NCI-H1436 (cell line): ENCODE data around the gene GABBR2.

Experiments used
- DNase-seq: peaks from one replicate; lab custom pipeline; 2025; lab: John Stamatoyannopoulos, UW

Gene GABBR2

DNA sequence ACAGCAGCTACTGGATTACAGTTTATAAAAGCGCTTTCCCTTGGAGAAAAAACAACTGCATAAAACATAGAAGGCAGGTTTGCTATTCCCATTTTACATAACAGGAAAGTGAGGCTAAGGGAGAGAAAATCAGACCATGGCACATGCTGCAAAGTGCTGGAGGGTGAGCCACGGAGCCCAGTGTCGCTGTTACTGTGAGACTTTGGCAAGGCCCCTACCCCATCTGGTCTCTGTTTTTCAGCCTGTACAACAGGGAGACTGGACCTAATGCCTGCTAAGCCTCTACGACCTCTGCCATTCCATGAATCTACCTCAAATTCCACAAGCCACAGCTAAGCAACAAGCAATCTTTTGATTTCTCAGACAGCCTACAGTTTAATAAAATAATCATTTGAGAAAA is 139.2 kb downstream of the GABBR2 start:
- DNase-seq, result no peak

DNA sequence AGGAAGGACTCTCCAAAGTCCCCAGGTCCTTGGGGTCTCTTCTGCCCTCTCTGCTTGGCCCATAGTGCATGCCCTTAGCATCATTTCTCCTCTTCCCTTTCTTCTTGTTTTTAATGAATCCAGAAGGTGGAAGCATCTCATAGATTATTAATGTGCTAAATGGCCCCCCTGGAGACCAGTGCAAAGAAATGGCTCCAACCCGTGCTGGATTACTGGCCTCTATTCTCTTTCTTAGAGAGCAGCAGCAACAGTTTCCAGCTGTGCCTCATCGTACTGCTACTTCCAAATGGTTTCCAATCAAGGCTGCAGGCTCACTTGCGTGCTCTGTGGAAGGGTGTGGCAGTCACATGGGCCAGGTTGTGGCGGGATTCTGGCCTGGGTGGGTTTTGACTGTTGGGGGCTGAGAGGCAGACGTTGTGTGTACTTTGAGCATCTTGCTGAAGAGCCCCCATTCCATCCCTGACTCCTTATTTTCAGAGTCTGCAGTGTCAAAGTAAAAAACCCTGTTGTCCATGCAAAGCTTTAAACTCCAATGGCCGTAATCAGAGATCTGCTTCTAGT is 139.7 kb downstream of the GABBR2 start:
- no peak for DNase-seq

DNA sequence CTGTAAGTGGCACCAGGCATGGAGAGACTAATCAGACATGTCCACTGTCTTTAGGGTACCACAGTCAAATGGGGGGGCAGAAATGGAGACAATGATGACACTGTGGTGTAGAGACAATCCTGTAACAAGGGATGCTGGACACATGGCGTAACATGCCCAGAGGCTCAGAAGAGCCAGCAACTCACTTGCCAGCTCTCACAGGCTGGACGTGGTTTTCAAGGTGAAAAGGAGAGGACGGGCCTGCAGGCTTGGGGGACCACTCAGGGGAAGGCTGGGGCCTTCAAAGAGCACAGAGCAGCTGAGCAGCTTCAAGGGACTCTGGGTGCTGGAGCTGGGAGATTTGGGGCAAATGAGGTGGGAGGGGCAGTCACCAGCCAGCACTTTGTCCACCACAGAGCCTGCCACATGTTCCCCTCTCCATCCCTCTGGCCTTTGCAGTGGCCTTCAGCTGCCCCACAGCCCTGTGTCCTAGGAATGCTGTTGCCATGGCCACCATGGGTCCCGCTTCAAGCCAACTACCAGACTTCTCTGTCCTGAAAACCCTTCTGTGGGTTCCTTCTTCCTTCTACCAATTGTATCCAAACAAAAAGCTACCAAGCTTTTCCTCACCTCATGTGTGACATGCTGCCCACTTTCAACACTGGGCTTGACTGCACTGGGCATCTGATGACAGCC is 140.4 kb downstream of the GABBR2 start:
- DNase-seq, result no peak

DNA sequence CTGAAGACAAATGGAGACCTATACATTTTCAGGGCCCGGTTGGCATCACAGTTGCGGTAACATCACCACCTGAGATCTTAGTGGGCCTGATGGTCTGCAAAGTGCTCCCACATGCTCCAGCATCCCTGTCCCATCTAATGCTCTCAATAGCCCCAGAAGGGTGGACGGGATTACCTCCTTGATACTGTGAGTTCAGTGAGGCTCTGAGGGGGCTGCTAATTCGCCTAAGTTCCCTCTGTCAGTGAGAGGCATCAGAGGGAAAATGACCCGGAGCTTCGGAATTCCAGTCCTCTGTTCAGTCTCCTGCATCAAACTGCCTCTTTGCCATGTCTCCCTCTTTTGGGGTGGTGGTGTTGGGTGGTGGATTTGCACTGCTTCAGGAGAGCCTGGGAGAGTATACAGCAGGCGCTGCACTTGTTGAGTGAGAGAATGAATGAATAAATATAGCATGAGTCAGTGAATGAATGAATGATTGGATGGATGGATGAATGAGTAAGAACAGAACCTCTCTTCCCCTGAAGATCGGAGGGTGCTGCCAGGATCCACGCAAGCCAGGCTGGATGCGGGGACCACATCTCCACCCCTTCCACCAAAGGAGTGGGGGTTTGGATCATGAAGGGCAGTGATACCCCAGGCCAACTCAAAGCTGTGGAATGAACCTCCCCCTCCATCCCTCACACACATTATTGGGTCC is 141.0 kb downstream of the GABBR2 start:
- DNase-seq, result no peak

DNA sequence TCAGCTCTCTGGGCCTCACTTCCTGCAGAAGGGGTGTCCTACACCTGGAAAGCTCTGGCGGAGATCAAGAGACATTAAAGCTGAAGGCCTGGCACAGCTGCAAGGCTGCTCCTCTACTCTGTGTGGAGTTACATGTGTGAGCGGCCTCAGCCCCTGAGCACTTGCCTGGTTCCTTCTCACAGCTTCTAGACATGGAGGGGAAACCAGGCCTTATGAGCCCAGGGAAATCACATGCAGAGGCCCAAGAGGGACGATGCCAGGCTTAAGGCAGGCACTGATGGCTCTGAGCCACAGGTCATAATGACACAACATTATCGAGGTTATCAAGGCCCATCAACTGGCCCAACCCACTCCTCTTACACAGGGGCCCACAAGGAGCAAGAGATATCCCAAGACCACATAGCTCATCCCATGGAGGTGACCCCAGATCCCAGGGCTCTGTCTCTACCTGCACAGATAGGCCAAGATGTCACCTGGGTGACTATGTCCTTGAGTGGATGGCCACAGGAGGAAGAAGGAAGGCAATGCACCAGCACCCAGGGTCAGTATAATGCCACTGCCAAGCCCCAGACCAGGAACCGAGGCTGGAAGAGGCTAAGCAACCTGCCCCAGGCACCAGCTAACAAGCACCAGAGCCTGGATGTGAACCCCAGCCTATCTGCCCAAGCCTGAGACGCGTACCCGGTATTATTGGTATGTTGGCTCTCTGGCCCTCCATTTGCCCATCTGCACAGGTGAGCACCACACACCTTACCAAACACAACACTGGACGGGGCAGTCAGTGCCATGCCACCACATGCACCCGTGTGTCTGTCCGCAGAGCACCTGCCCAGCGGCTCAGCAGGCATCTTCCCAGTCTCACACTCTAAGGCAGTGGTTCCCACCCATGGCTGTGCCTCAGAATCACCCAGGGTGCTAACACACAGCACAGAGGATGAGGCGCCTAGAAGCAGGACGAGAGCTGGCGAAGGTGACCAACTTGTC is 143.3 kb downstream of the GABBR2 start:
- no peak for DNase-seq

DNA sequence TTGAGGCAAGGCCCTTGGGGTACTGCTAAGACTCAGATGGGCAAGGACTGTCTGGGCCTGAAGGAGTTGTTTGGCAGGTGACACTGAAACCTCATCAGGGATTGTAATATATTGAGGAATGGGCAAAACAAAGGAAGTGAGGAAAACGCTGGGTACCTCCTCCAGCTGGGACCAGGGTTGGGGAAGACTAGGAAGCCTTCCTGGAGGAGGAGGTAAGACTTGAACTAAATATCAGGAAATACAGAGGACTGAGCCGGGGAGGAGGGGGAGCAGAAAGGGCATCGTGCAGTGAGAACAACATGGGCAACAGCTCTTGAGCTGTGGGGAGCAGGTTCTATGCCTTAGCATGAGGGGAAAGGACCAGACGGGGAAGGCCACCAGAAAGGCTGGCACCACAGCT is 144.0 kb downstream of the GABBR2 start:
- no peak for DNase-seq

DNA sequence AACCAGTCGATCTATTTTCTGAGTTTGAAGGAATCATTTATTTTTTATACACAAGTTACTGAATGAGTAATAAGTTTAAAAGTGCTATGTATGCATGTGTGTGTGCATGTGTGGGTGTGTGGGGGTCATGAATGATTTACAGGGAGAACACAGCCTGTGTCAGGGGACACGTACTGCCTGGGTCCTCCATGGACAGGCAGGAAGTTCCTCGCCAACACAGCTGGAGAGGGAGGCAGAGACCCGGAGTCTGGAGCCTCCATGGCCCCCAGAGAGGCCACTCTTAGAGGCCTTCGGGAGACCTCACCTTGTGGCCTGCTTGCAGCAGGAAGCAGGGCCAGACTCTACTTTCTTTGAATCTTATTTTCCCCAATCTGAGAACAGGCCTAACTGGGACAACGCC is 144.7 kb downstream of the GABBR2 start:
- no peak for DNase-seq

DNA sequence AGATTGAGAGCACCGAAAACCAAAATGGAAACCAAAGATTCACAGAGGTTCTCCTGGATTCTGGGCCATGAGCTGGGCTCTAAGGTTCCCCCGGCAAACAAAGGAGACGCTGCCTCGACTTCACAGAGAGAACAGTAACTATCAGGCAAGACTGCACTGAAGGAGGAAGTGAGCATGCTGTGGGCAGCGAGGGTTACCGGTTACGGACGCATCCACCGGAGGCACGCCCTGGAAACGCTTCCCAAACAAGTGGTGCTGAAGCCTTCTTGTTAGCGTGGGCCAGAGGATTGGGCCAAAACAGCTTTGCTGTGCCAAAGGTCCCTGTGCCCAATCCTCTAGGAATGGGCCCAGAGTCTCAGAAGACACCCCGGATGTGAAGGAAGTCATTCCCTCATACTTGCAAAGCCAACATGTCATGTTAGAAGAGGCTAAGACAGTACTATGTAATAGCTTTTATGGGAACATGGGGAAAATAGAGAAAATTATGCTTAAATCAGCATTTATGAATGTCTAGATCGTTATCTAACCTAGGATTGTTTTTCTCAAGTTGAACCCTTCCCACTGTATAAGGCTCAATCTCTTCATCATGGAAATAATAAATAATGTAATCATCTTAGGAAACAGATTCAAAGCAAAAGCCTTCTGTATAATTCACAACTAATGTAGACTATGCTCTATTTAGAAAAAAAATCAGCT is 145.4 kb downstream of the GABBR2 start:
- DNase-seq, result no peak

DNA sequence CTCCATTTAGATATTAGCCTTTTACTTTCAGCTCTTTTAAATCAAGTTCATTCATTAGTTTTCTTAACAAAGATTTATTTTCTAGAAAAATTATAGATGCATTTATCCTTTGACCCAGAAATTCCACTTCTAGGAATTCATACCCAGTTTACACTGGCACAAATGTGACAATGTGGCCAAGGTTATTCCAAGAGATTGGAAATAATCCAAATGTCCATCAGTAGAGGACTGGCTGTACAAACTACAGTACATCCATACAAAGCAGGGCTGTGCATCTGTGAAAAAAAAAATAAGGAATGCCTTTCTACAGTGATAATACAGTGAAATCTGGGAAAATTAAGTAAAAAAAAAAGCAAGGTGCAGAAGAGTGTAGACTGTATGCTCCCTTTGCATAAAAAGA is 149.2 kb downstream of the GABBR2 start:
- no peak for DNase-seq

DNA sequence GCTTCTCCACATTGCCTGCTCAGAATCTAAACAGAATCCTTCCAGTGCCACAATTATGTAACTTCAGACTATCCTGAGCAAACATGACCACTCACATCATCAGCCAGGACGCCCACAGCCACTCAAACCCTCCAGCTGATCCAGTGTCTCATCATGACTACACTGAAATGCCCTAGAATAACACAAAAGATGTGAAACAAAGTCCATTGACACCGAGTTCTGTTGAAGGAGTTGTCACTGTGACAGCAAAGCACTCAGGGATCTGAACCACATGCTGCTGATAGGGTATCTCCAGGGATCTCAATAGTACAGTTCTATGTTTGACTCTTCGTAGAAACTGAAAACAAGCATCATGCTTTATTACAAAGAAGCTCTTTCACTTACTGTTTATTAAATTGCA is 150.2 kb downstream of the GABBR2 start:
- no peak for DNase-seq

DNA sequence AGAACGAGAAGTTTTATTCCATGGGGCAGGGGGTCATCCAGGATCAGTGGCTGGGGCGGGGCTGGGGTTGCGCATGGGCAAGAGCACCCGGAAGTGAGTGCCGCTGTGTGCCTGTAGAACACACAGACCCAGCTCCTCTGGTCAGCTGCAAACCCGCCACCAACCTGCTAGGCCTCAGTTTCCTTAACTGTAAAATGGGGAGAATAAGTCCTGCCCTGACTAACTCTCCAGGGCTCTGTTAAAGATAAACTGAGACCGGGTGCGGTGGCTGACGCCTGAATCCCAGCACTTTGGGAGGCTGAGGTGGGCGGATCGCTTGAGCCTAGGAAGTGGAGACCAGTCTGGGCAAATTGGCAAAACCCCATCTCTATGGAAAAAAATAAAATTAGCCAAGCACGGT is 152.2 kb downstream of the GABBR2 start:
- no peak for DNase-seq

DNA sequence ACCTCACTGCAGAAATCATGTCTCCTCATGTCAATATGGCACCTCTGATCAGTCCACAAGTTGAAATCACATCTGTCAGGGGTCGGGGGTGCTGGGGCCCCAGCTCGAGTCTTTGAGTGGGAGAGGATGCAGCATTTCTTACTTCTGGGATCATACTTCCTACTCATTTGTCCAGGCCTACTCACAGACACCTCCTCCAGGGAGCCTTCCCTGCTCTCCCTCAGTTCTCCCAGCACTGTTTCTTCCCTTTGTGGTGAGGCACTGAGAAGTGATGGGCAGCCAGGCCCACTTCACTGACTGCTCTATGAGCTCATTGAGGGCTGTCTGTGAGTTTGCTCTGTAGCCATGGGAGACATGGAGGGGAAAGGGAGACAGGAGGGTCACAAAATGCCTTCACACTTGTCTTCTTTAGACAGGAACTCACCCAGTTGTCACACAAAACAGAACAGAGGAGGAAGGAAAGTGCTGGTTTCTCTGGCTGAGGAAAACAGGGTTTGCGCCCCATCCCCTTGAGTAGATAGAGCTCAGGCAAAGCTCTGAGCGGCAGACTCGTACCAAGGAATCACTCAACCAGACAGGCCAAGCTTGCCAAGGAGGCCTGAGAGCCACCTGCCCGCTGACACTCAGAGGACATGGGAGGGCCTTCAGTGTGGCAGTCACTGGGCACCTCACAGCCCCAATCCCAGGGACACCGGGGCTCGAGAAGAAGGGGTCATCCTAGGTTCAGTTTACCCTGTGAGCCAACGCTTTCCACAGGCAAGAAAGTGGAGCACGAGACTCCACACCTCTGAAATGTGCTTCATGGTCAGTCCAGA is 152.9 kb downstream of the GABBR2 start:
- no peak for DNase-seq

DNA sequence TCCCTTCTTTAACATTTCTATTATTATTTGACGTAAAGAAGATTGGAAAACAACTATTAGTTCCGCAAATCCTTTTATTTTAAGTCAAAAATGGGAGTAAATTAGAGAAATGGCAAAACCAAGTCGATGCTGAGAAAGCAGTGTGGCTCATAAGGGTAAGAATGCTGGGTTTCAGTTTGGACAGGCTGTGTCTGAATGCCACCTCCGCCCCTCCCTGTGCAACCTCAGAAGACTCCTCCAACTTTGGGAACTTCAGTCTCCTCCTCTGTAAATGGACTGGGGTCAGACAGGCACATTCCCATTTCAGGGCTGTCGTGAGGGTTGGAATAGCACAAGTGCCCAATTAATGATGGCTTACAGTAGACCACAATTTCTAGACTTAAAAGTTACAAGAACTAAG is 154.0 kb downstream of the GABBR2 start:
- DNase-seq, result no peak

DNA sequence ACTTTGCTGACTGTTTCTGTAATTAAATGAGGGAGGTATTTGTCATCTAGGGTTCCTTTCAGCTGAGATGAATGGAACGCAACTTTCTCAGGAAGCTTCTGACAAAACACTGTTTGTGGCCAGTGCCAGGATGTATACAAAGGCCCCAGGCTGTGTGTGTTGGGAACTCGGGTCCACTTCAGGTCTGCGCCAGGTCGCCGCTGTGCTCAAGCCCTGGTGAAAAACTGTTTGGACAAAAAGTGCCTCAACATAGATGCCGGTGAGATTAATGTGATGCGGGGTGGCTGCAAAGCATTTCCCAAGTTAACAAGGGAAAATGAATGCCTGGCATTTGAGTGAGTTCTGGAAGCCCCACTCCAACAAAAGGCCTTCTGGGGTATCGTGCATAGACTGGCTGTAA is 156.4 kb downstream of the GABBR2 start:
- no peak for DNase-seq

DNA sequence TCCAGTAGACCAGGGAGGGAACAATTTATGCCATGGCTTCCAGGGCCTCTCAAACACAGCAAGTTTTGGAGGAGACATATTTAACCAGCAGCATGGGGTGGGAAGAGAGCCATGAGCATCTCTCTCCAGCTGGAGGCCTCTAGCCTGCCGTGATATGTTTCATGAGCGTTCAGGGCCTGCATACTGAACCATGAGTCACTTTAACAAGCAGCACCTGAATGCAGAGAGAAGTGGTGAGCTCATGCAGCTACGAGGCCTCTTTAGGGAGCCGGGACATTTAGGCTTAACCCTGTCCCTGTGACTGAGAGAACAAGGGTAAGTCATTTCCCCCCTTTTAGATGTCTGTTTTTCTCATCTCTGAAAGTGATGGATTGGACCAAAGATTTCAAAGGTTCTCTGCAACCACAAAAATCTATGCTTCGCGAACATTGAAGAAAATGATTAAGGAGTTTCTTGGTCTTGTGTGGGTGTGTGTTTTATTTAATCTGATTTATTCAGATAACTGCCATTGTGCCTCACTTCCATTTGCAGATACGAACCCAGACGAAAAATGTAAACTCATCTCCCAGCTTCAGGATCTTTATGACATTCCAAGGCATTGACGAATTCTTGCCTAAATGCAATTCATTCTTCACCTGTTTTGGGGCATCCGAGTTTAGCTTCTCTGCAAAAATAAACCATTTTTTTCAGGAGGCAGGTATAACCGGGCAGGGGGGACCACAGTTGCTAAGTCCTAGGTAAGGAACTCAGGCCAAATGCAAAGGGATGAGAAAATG is 157.0 kb downstream of the GABBR2 start:
- no peak for DNase-seq

DNA sequence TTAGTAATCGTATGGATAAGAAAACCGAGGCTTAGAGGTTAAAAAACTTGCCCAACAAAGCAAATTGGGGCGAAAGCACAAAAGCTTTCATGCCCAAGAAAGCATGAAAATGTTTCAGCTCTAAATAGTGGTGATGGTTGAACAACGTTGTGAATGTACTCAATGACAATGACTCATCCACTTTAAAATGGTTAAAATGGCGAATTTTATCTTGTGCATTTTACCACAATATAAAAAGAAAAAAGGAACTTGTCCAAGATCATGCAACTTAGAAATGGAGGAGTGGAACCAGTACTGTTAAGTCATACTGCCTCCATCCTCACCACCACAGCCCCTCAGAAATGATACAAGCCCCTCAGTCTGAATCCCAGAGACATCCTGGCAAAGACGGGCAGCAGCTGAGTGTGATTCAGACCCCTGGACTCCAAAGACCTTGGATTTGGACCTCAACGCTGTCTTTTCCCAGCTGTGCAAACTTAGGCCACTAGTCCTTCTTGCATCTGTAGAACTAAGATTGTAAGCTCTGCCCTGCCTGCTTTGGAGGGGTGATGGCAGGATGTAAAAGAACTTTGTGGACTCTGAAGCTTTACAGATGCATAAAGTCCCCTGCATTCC is 158.4 kb downstream of the GABBR2 start:
- no peak for DNase-seq

DNA sequence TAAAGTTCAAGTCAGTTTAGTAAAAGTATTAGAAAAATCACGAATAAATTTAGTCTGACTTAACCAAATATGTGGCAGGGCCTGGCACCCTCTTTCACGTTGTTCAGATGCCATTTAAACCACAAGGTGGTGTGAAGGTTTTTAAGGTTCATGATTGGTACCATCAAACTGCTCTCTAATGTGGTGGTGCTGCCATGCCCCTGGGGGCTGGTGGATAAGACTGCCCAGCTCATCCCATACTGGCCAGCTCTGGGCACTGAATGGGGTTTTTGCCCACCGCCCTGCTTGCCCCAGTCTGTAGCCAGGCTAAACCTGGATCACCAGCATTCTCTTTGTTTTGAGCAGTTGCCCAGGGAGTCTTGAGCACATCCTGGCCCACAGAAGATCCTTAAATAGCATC is 159.3 kb downstream of the GABBR2 start:
- no peak for DNase-seq

DNA sequence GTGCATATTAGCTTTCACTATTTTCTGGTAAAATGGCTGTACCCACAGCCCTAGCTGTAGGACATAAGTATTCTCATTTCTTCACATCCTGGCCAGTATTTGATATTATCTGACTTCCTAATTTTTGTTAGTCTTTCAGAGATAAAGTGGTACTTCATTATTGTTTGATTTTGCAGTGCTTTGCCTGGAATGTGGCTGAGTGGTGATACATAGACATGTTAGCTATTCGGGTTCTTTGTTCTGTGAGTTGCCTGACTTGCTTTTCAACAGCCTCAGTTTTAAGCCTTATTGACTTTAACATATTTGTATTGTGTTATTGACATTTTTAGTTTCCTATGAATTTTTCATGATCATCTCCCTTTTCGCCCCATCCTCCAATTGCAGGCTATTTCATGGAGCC is 161.1 kb downstream of the GABBR2 start:
- DNase-seq, result no peak

DNA sequence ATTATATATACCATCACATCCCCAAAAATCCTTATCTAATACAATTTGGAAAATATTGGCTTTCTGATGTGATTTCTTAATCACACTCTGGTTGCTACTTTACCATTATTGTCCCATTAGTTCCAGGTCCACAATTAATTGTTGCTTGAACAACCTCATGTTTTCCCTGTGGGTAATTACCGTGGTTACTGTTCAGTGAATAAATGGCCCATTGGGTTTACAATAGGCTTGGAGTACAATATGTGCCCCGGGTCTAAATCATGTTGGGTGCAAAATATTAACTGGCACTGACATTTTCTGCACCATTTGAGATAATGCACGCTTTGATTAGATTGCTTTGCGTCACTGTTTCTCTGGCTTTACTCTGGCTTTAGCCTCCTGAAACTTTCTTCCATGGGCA is 163.7 kb downstream of the GABBR2 start:
- no peak for DNase-seq
